GM21529 (cell line): ENCODE results near the gene DOCK1.

Experiments used
- ATAC-seq: cut with Tn5 transposase; IDR thresholded peaks from one replicate; pipeline ENCODE4 v1.9.1; 2021; ENCODE audit not compliant: unreplicated experiment

The DOCK1 gene

GRCh38 chr10:127071126-127071525 is 165.9 kb downstream of the DOCK1 start:
- no peak for ATAC-seq

- ATAC-seq, result no peak
Observed at GRCh38 chr10:127073666-127074065, 168.4 kb downstream of the DOCK1 start.

- ATAC-seq, result no peak
Observed at GRCh38 chr10:127079392-127079791, 174.2 kb downstream of the DOCK1 start.

- ATAC-seq, result no peak
Observed at GRCh38 chr10:127080317-127080716, 175.1 kb downstream of the DOCK1 start.

- no peak for ATAC-seq
Observed at GRCh38 chr10:127081851-127082345, 176.7 kb downstream of the DOCK1 start.

- no peak for ATAC-seq
Observed at GRCh38 chr10:127082651-127083050, 177.4 kb downstream of the DOCK1 start.

- no peak for ATAC-seq
Observed at GRCh38 chr10:127085957-127086356, 180.7 kb downstream of the DOCK1 start.

- no peak for ATAC-seq
Observed at GRCh38 chr10:127088908-127089307, 183.7 kb downstream of the DOCK1 start.

- no peak for ATAC-seq
Observed at GRCh38 chr10:127089446-127089845, 184.2 kb downstream of the DOCK1 start.

GRCh38 chr10:127090138-127090537 is 184.9 kb downstream of the DOCK1 start:
- no peak for ATAC-seq

- ATAC-seq, result no peak
Observed at GRCh38 chr10:127091354-127091753, 186.1 kb downstream of the DOCK1 start.

GRCh38 chr10:127092916-127093315 is 187.7 kb downstream of the DOCK1 start:
- ATAC-seq, result no peak

GRCh38 chr10:127094984-127095383 is 189.8 kb downstream of the DOCK1 start:
- ATAC-seq, result no peak

- no peak for ATAC-seq
Observed at GRCh38 chr10:127100983-127101615, 195.9 kb downstream of the DOCK1 start.

- no peak for ATAC-seq
Observed at GRCh38 chr10:127102176-127102575, 196.9 kb downstream of the DOCK1 start.

- ATAC-seq, result no peak
Observed at GRCh38 chr10:127115100-127115499, 209.9 kb downstream of the DOCK1 start.

- ATAC-seq, result no peak
Observed at GRCh38 chr10:127117125-127117524, 211.9 kb downstream of the DOCK1 start.

- no peak for ATAC-seq
Observed at GRCh38 chr10:127118034-127118433, 212.8 kb downstream of the DOCK1 start.

GRCh38 chr10:127119936-127120335 is 214.7 kb downstream of the DOCK1 start:
- ATAC-seq, result no peak

- no peak for ATAC-seq
Observed at GRCh38 chr10:127122831-127123230, 217.6 kb downstream of the DOCK1 start.

- no peak for ATAC-seq
Observed at GRCh38 chr10:127123626-127124025, 218.4 kb downstream of the DOCK1 start.

- ATAC-seq, result no peak
Observed at GRCh38 chr10:127125331-127125730, 220.1 kb downstream of the DOCK1 start.

- ATAC-seq, result no peak
Observed at GRCh38 chr10:127127822-127128221, 222.6 kb downstream of the DOCK1 start.
